ENCODE measurements around the gene SLC5A1. TPM values are rescaled to one million over a fixed set of nuclear protein-coding genes. Genes with fewer than 3 reads are reported as not detected.

The SLC5A1 gene
- total and polyA plus RNA-seq, 10 donors = 0.24 to 12.9 (median 1.9) TPM

DNA sequence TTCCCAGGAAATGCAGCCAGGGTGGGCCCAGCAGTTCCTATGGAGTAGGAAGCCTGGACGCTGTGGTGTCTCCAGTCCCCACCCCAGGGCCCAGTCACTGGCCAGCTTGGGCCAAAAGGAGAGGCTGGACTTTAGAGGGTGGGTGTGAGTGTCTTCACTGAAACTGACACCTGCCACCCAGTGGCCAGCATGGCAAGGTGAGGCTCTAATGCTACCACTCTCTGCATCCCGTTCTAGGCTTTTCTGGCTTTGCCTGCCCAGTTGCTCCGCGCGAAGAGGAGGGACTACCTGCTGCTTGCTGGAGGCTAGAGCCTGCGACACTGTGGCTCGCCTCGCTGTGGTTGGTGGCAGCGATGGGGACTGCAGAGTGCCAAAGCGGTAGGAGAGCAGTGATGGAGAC is 80.6 kb downstream of the SLC5A1 start:
- Histone ChIP-seq H3K27me3 (replicated peaks in 1 of 7) (no peaks in the 10 kb centered on the region), H3K36me3 (no peaks in the 10 kb centered on the region), H3K4me1 (no peaks in the 10 kb centered on the region), H3K9me3 (no peaks in the 10 kb centered on the region), H3K27ac (no peak overlapping the region), H3K4me3 (no peak overlapping the region)
- no peak for DNase-seq
- intact Hi-C loops (cut with DNase I; ENCODE audit: low total_unique reads) = no loop called here
- 74 to 94% (median 86%) methylated on average over 9 to 10 of the region's 10 CpGs for WGBS, 5 donors
- TF ChIP-seq POLR2A (IDR thresholded peaks at IDR 0.05) = no peak
- TF ChIP-seq, protein P1, sequence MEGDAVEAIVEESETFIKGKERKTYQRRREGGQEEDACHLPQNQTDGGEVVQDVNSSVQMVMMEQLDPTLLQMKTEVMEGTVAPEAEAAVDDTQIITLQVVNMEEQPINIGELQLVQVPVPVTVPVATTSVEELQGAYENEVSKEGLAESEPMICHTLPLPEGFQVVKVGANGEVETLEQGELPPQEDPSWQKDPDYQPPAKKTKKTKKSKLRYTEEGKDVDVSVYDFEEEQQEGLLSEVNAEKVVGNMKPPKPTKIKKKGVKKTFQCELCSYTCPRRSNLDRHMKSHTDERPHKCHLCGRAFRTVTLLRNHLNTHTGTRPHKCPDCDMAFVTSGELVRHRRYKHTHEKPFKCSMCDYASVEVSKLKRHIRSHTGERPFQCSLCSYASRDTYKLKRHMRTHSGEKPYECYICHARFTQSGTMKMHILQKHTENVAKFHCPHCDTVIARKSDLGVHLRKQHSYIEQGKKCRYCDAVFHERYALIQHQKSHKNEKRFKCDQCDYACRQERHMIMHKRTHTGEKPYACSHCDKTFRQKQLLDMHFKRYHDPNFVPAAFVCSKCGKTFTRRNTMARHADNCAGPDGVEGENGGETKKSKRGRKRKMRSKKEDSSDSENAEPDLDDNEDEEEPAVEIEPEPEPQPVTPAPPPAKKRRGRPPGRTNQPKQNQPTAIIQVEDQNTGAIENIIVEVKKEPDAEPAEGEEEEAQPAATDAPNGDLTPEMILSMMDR (IDR thresholded peaks at IDR 0.05 in 8 of 11, conservative IDR thresholded peaks at IDR 0.05 in 3 of 11) = no peak
- TF ChIP-seq POLR2AphosphoS5 (IDR thresholded peaks at IDR 0.05) = no peak

DNA sequence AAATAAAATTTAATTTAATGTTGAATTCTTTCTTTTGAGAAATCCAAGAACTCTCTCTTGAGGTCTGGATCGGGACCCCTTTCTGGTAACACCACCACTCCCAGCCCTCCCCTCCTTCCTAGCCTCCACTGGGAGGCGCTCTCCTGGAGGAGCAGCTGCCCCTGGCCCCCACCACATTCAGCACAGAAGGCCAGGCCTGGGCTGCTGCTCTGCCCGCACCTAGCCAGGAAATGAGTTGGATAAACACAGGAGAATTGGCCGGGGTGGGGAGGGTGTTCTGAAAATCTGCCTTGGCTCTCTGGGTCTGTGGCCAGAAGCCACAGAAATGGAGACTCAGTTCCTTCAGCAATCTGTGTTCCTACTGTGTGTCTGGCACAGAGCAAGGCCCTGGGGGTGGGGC is 84.8 kb downstream of the SLC5A1 start:
- Histone ChIP-seq H3K27me3 (replicated peaks in 1 of 7) (no peaks in the 10 kb centered on the region), H3K4me1 (no peaks in the 10 kb centered on the region), H3K9me3 (no peaks in the 10 kb centered on the region), H3K27ac (no peak overlapping the region), H3K36me3 (no peaks in the 10 kb centered on the region), H3K4me3 (no peak overlapping the region)
- TF ChIP-seq POLR2AphosphoS5 (IDR thresholded peaks at IDR 0.05) (no peak), POLR2A (IDR thresholded peaks at IDR 0.05) (no peak)
- TF ChIP-seq, protein P1 (IDR thresholded peaks at IDR 0.05 in 8 of 11, conservative IDR thresholded peaks at IDR 0.05 in 3 of 11) = no peak
- no peak for DNase-seq
- WGBS, 5 donors = 61 to 86% (median 78%) methylated on average over 4 of the region's 4 CpGs
- intact Hi-C loops (cut with DNase I; ENCODE audit: low total_unique reads) = no loop called here

DNA sequence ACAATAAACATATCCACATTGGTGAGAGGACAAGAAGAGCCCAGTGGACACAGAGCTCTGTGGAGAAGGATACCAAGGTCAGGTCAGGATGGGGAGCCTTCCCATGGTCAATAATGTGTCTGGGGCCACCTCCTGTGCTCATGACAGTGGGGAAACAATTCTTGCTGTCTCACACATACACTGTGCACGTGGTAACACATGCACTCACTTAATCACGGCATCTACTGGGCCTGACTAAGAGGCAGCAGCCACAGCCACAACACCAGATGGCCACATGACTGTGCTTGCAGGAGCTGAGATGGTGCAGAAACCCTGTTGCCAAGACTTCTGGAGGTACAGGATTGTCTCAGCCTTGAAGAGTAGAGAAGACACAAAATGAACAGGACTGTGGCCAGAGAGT is 87.4 kb downstream of the SLC5A1 start:
- no peaks in the 10 kb centered on the region for H3K4me1 ChIP-seq
- TF ChIP-seq POLR2A (IDR thresholded peaks at IDR 0.05) (no peak), POLR2AphosphoS5 (IDR thresholded peaks at IDR 0.05) (no peak)
- TF ChIP-seq, protein P1 (IDR thresholded peaks at IDR 0.05 in 8 of 11, conservative IDR thresholded peaks at IDR 0.05 in 3 of 11) = no peak

GRCh38 chr22:32132126-32132525 is 89.1 kb downstream of the SLC5A1 start:
- no peak for DNase-seq
- Histone ChIP-seq H3K36me3 (no peaks in the 10 kb centered on the region), H3K4me3 (no peak overlapping the region), H3K9me3 (no peaks in the 10 kb centered on the region), H3K27me3 (replicated peaks in 1 of 7) (no peaks in the 10 kb centered on the region), H3K27ac (no peak overlapping the region), H3K4me1 (peaks cover 0 to 4% (median 0%) of the 10 kb centered on the region in 6 donors)
- 89 to 96% (median 91%) methylated on average over 11 of the region's 11 CpGs for WGBS, 5 donors
- intact Hi-C loops (cut with DNase I; ENCODE audit: low total_unique reads) = no loop called here
- TF ChIP-seq, protein P1 (IDR thresholded peaks at IDR 0.05 in 8 of 11, conservative IDR thresholded peaks at IDR 0.05 in 3 of 11) = no peak
- TF ChIP-seq POLR2A (IDR thresholded peaks at IDR 0.05) (no peak), POLR2AphosphoS5 (IDR thresholded peaks at IDR 0.05) (no peak)

More for the DNA sequence above, 87.4 kb downstream of the SLC5A1 start:
- no peaks in the 10 kb centered on the region for H3K9me3 ChIP-seq
- H3K27ac ChIP-seq = no peak overlapping the region
- no peaks in the 10 kb centered on the region for H3K36me3 ChIP-seq
- 68 to 75% (median 70%) methylated on average over 2 of the region's 2 CpGs for WGBS, 5 donors
- DNase-seq = no peak
- no peaks in the 10 kb centered on the region for H3K27me3 ChIP-seq (replicated peaks in 1 of 7)
- no peak overlapping the region for H3K4me3 ChIP-seq
- intact Hi-C loops (cut with DNase I; ENCODE audit: low total_unique reads) = no loop called here

All from spleen (tissue), 11 donors.